MCF 10A (cell line): ENCODE measurements around the gene TNNI2. TPM values are rescaled to one million over a fixed set of nuclear protein-coding genes. Genes with fewer than 3 reads are reported as not detected.
A peak's percentile ranks its signal among the peaks of the same experiment; 100 is the strongest.

Source experiments
- BruUV-seq: library from RNA; stranded (reverse); fragments of 400-500 nt; replicated peaks from 2 replicates; lab custom pipeline; 2021; lab: Mats Ljungman, UMichigan
- CTCF ChIA-PET: fragments of 300-600 bp; sonication (Branson Sonifier 250); formaldehyde crosslinking; extraction: SDS; loops from one replicate; lab custom pipeline; 2021; ENCODE audit warnings: antibody characterized with exemption, inconsistent platforms; lab: Yijun Ruan, JAX
- POLR2A ChIA-PET: fragments of 300-600, 350-650 bp; sonication (Branson Sonifier 250); formaldehyde crosslinking; extraction: SDS; loops from one replicate; lab custom pipeline; 2020; ENCODE audit warnings: antibody characterized with exemption, inconsistent platforms; lab: Yijun Ruan, JAX
- DNase-seq: peaks from one replicate; pipeline ENCODE4 v3.0.0-alpha.2; 2018; ENCODE audit not compliant: unreplicated experiment
- H3K27ac Mint-ChIP-seq: one replicate; pipeline ENCODE4 v1.8.0; 2022; ENCODE audit warnings: mild to moderate bottlenecking, low read depth, mixed read lengths; ENCODE audit not compliant: unreplicated experiment
- H3K27me3 Mint-ChIP-seq: one replicate; pipeline ENCODE4 v1.8.0; 2022; ENCODE audit warnings: mixed read lengths; ENCODE audit not compliant: insufficient read depth, unreplicated experiment
- H3K36me3 Mint-ChIP-seq: one replicate; pipeline ENCODE4 v1.8.0; 2022; ENCODE audit warnings: mild to moderate bottlenecking, moderate library complexity, mixed read lengths; ENCODE audit not compliant: insufficient read depth, unreplicated experiment
- H3K4me1 Mint-ChIP-seq: one replicate; pipeline ENCODE4 v1.8.0; 2022; ENCODE audit warnings: mixed read lengths; ENCODE audit not compliant: insufficient read depth, unreplicated experiment
- H3K4me3 Mint-ChIP-seq: one replicate; pipeline ENCODE4 v1.8.0; 2022; ENCODE audit warnings: mild to moderate bottlenecking, moderate library complexity, mixed read lengths; ENCODE audit not compliant: unreplicated experiment
- H3K9me3 Mint-ChIP-seq: one replicate; pipeline ENCODE4 v1.8.0; 2022; ENCODE audit warnings: mixed read lengths; ENCODE audit not compliant: unreplicated experiment
- CTCF ChIP-seq: fragments of 200-600 bp; IDR thresholded peaks from one replicate; pipeline ENCODE4 v1.8.0; 2022; ENCODE audit warnings: antibody characterized with exemption, mild to moderate bottlenecking; ENCODE audit not compliant: unreplicated experiment
- intact Hi-C: fragments of 100-400 bp; cut with micrococcal nuclease; formaldehyde crosslinking; loops from 2 replicates; pipeline ENCODE4 v1.14.1; 2022
- total RNA-seq: library from RNA; stranded (reverse); gene quantifications from 2 replicates; pipeline ENCODE4 v1.2.3, GENCODE V29; 2022

Gene TNNI2
- total RNA-seq, 1 experiment from 2014 or later = 77.7 TPM

GRCh38 chr11:1877211-1878136 lies 38.7 kb downstream of the TNNI2 start:
- BruUV-seq = no TSS peak
- Mint-ChIP-seq H3K27me3 (no peaks in the 10 kb centered on the region), H3K36me3 (no peaks in the 10 kb centered on the region), H3K27ac (peak overlapping the region; percentile 87), H3K9me3 (no peaks in the 10 kb centered on the region), H3K4me1 (peaks cover 29% of the 10 kb centered on the region), H3K4me3 (peak overlapping the region; percentile 73)
- ChIA-PET CTCF (interaction anchor here (0.6 to 3.6 kb wide), 13 partner anchors 30 to 281 kb away, joined by 3 to 18 read pairs (median 7); partner anchors contain the start of gene SYT8), POLR2A (interaction anchor here (0.6 to 1.2 kb wide), 3 partner anchors 24 to 113 kb away, joined by 3 to 4 read pairs (median 3); partner anchors contain the start of gene SYT8)
- TF ChIP-seq CTCF = no peak
- intact Hi-C loops = loop anchor here (5.0 kb wide), 1 partner anchor 40 kb away; the partner anchor contains the start of gene TNNI2
- peak; percentile 83 for DNase-seq

GRCh38 chr11:1878137-1879031 lies 39.6 kb downstream of the TNNI2 start:
- no peak for DNase-seq
- intact Hi-C loops = loop anchor here (5.0 kb wide), 1 partner anchor 41 kb away; the partner anchor contains the start of gene TNNI2
- H3K9me3 Mint-ChIP-seq = no peaks in the 10 kb centered on the region
- peak overlapping the region; percentile 19 for H3K27ac Mint-ChIP-seq
- ChIA-PET POLR2A (no interaction called here), CTCF (interaction anchor here (0.6 to 3.6 kb wide), 6 partner anchors 30 to 273 kb away, joined by 3 to 18 read pairs (median 4); no protein-coding TSS in a partner anchor)
- H3K36me3 Mint-ChIP-seq = no peaks in the 10 kb centered on the region
- no peak for TF ChIP-seq CTCF
- no TSS peak for BruUV-seq
- no peak overlapping the region for H3K4me3 Mint-ChIP-seq
- no peaks in the 10 kb centered on the region for H3K27me3 Mint-ChIP-seq
- peaks cover 24% of the 10 kb centered on the region for H3K4me1 Mint-ChIP-seq

- Mint-ChIP-seq H3K27me3 (no peaks in the 10 kb centered on the region), H3K4me1 (peaks cover 20% of the 10 kb centered on the region), H3K27ac (peak overlapping the region; percentile 19), H3K9me3 (no peaks in the 10 kb centered on the region), H3K36me3 (no peaks in the 10 kb centered on the region), H3K4me3 (no peak overlapping the region)
- intact Hi-C loops = loop anchor here (5.0 kb wide), 1 partner anchor 42 kb away; the partner anchor contains the start of gene TNNI2
- BruUV-seq = no TSS peak
- DNase-seq = no peak
- ChIA-PET CTCF (interaction anchor here (0.7 to 1.8 kb wide), 2 partner anchors 119 to 272 kb away, joined by 3 to 10 read pairs; no protein-coding TSS in a partner anchor), POLR2A (no interaction called here)
- no peak for TF ChIP-seq CTCF
Observed at GRCh38 chr11:1879342-1879940, 40.7 kb downstream of the TNNI2 start.
